Spinal cord (tissue), 10 donors: Measurements from ENCODE around the gene KLHL22. TPM values are rescaled to one million over a fixed set of nuclear protein-coding genes. Genes with fewer than 3 reads are reported as not detected.

ENCODE experiments used
- DNase-seq, 6 donors: peaks; one replicate each; pipeline versions ENCODE4 v3.0.0 to v3.0.0-alpha.2; 2013 to 2015; ENCODE audit warnings: low spot score in 6 of 6, low read depth in 4 of 6
- H3K27ac ChIP-seq: one replicate; pipeline ENCODE4 v1.5.1; 2013; ENCODE audit warnings: low read depth, low read length, control low read depth
- H3K27me3 ChIP-seq: one replicate; pipeline ENCODE4 v1.6.1; 2013; ENCODE audit warnings: low read length; ENCODE audit not compliant: control insufficient read depth, insufficient read depth
- H3K36me3 ChIP-seq: one replicate; pipeline ENCODE4 v1.6.1; 2013; ENCODE audit warnings: low read length; ENCODE audit not compliant: control insufficient read depth, insufficient read depth
- H3K4me1 ChIP-seq: one replicate; pipeline ENCODE4 v1.6.1; 2013; ENCODE audit warnings: low read length; ENCODE audit not compliant: control insufficient read depth, insufficient read depth
- H3K4me3 ChIP-seq: one replicate; pipeline ENCODE4 v1.5.1; 2013; ENCODE audit warnings: low read depth, low read length, control low read depth
- H3K9me3 ChIP-seq: one replicate; pipeline ENCODE4 v1.6.1; 2013; ENCODE audit warnings: low read length; ENCODE audit not compliant: control insufficient read depth, insufficient read depth
- WGBS: methylation state at CpG from one replicate; pipeline ENCODE4 v1.1.5; 2013; ENCODE audit warnings: missing lambda C conversion rate; ENCODE audit not compliant: insufficient coverage; 5-methylcytosine and 5-hydroxymethylcytosine counted together
- polyA plus RNA-seq, 2 donors: library from polyadenylated mRNA; unstranded; fragments of 120-200 nt; gene quantifications; one replicate each; pipeline ENCODE4 v1.2.1, GENCODE V29; 2013; ENCODE audit not compliant: insufficient read length in 2 of 2
- total RNA-seq, 2 donors: library from RNA; depleted of rRNA in 1 of 2; stranded (reverse); fragments of 120-200 nt in 1 of 2; fragments of >200 nt in 1 of 2; gene quantifications; one replicate each; pipeline versions ENCODE4 v1.2.3 to v1.2.4, GENCODE V29; 2013 to 2014
- donor health status: healthy.

The KLHL22 gene
- total and polyA plus RNA-seq, 4 donors: 40.8 to 68.4 (median 52.3) TPM

GRCh38 chr22:20463324-20464095, 32.1 kb downstream of the KLHL22 start:
- Histone ChIP-seq H3K27me3 (no peaks in the 10 kb centered on the region), H3K4me1 (peaks cover 9% of the 10 kb centered on the region), H3K36me3 (peaks cover 51% of the 10 kb centered on the region), H3K4me3 (no peak overlapping the region), H3K9me3 (no peaks in the 10 kb centered on the region), H3K27ac (no peak overlapping the region)
- DNase-seq: no peak
- 67% methylated on average over 1 of the region's 2 CpGs for WGBS

- H3K4me1 ChIP-seq: peaks cover 16% of the 10 kb centered on the region
- 76% methylated on average over 4 of the region's 4 CpGs for WGBS
Observed at GRCh38 chr22:20459862-20460261, 35.7 kb downstream of the KLHL22 start.

GRCh38 chr22:20459152-20459542, 36.4 kb downstream of the KLHL22 start:
- 87% methylated on average over 3 of the region's 3 CpGs for WGBS
- H3K27me3 ChIP-seq: no peaks in the 10 kb centered on the region
- H3K9me3 ChIP-seq: no peaks in the 10 kb centered on the region
- no peak overlapping the region for H3K27ac ChIP-seq
- H3K4me3 ChIP-seq: no peak overlapping the region
- peaks cover 39% of the 10 kb centered on the region for H3K36me3 ChIP-seq
- DNase-seq: peak in 1 of 6 donors; percentile 45
- peaks cover 15% of the 10 kb centered on the region for H3K4me1 ChIP-seq

More at GRCh38 chr22:20459862-20460261, 35.7 kb downstream of the KLHL22 start:
- H3K27ac ChIP-seq: no peak overlapping the region
- no peaks in the 10 kb centered on the region for H3K27me3 ChIP-seq
- no peaks in the 10 kb centered on the region for H3K9me3 ChIP-seq
- H3K36me3 ChIP-seq: peaks cover 46% of the 10 kb centered on the region
- no peak for DNase-seq
- H3K4me3 ChIP-seq: no peak overlapping the region

- no peak for DNase-seq
- no peak overlapping the region for H3K27ac ChIP-seq
- 49% methylated on average over 3 of the region's 8 CpGs for WGBS
Observed at GRCh38 chr22:20458530-20459151, 37.0 kb downstream of the KLHL22 start.

GRCh38 chr22:20457506-20458240, 37.9 kb downstream of the KLHL22 start:
- no peaks in the 10 kb centered on the region for H3K27me3 ChIP-seq
- peaks cover 10% of the 10 kb centered on the region for H3K4me1 ChIP-seq
- peaks cover 30% of the 10 kb centered on the region for H3K36me3 ChIP-seq
- no peak for DNase-seq
- 98% methylated on average over 15 of the region's 15 CpGs for WGBS
- no peak overlapping the region for H3K27ac ChIP-seq
- H3K9me3 ChIP-seq: no peaks in the 10 kb centered on the region
- no peak overlapping the region for H3K4me3 ChIP-seq

More at GRCh38 chr22:20458530-20459151, 37.0 kb downstream of the KLHL22 start:
- Histone ChIP-seq H3K4me3 (no peak overlapping the region), H3K9me3 (no peaks in the 10 kb centered on the region), H3K36me3 (peaks cover 35% of the 10 kb centered on the region), H3K4me1 (peaks cover 10% of the 10 kb centered on the region), H3K27me3 (no peaks in the 10 kb centered on the region)

GRCh38 chr22:20456722-20457076, 38.9 kb downstream of the KLHL22 start:
- peaks cover 10% of the 10 kb centered on the region for H3K4me1 ChIP-seq
- WGBS: 97% methylated on average over 3 of the region's 3 CpGs
- H3K4me3 ChIP-seq: no peak overlapping the region
- H3K36me3 ChIP-seq: peaks cover 30% of the 10 kb centered on the region
- H3K27me3 ChIP-seq: no peaks in the 10 kb centered on the region
- DNase-seq: no peak
- H3K9me3 ChIP-seq: no peaks in the 10 kb centered on the region
- peak overlapping the region; percentile 13 for H3K27ac ChIP-seq

- WGBS: 7% methylated on average over 5 of the region's 6 CpGs
- no peaks in the 10 kb centered on the region for H3K9me3 ChIP-seq
- no peaks in the 10 kb centered on the region for H3K27me3 ChIP-seq
- H3K27ac ChIP-seq: peak overlapping the region; percentile 13
- peaks cover 10% of the 10 kb centered on the region for H3K4me1 ChIP-seq
- peaks cover 30% of the 10 kb centered on the region for H3K36me3 ChIP-seq
- no peak overlapping the region for H3K4me3 ChIP-seq
- DNase-seq: peak; percentile 41 to 96 (median 68)
Observed at GRCh38 chr22:20456064-20456721, 39.4 kb downstream of the KLHL22 start.

GRCh38 chr22:20455709-20456063, 39.9 kb downstream of the KLHL22 start:
- H3K27me3 ChIP-seq: no peaks in the 10 kb centered on the region
- no peak overlapping the region for H3K27ac ChIP-seq
- H3K4me3 ChIP-seq: no peak overlapping the region
- peaks cover 10% of the 10 kb centered on the region for H3K4me1 ChIP-seq
- 95% methylated on average over 4 of the region's 8 CpGs for WGBS
- peaks cover 30% of the 10 kb centered on the region for H3K36me3 ChIP-seq
- H3K9me3 ChIP-seq: no peaks in the 10 kb centered on the region
- no peak for DNase-seq

GRCh38 chr22:20453222-20453621, 42.4 kb downstream of the KLHL22 start:
- no peak overlapping the region for H3K4me3 ChIP-seq
- no CpG with 5 or more reads among the region's 3 CpGs for WGBS
- H3K27me3 ChIP-seq: no peaks in the 10 kb centered on the region
- peaks cover 5% of the 10 kb centered on the region for H3K4me1 ChIP-seq
- peaks cover 21% of the 10 kb centered on the region for H3K36me3 ChIP-seq
- no peak overlapping the region for H3K27ac ChIP-seq
- H3K9me3 ChIP-seq: no peaks in the 10 kb centered on the region
- DNase-seq: no peak
